Measurements from ENCODE around the gene NRXN2. TPM values are rescaled to one million over a fixed set of nuclear protein-coding genes. Genes with fewer than 3 reads are reported as not detected.
"Not testable (repeated sequence)": the region's sequence is repeated elsewhere in the genome, so short reads cannot be mapped to it uniquely, and the experiment has no call there.

Gene NRXN2
- total and polyA plus RNA-seq, 3 donors from 2014 or later = 32.6 to 46.8 (median 40.1) TPM

DNA sequence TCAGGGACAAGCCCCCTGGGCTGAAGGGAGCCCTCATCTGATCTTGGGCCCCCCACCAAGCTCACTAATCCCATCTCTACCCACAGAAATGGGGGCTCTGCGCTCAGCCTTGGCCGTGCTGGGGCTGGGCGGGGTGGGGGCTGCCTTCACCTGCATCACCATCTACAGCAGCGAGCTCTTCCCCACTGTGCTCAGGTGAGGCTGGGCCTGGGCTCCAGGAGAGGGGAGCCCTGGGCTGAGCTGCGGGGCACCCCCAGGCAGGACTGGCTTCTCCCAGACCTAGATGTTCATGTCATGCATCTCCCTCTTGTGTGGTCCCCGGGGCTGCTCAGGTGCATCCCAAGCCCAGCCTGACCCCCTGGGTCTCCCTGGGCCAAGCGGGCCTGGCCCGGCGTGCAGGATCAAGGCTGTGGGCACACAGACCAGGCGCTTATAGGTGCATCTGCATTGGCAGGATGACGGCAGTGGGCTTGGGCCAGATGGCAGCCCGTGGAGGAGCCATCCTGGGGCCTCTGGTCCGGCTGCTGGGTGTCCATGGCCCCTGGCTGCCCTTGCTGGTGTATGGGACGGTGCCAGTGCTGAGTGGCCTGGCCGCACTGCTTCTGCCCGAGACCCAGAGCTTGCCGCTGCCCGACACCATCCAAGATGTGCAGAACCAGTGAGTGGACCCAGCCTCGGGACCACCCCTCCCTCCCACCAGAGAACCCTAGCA, 122.6 kb downstream of the NRXN2 start:
- 87 to 100% methylated on average over 2 to 17 of the region's 19 CpGs for WGBS, 2 donors
- TF ChIP-seq POLR2A (IDR thresholded peaks at IDR 0.05) = no peak
- TF ChIP-seq, protein P1, sequence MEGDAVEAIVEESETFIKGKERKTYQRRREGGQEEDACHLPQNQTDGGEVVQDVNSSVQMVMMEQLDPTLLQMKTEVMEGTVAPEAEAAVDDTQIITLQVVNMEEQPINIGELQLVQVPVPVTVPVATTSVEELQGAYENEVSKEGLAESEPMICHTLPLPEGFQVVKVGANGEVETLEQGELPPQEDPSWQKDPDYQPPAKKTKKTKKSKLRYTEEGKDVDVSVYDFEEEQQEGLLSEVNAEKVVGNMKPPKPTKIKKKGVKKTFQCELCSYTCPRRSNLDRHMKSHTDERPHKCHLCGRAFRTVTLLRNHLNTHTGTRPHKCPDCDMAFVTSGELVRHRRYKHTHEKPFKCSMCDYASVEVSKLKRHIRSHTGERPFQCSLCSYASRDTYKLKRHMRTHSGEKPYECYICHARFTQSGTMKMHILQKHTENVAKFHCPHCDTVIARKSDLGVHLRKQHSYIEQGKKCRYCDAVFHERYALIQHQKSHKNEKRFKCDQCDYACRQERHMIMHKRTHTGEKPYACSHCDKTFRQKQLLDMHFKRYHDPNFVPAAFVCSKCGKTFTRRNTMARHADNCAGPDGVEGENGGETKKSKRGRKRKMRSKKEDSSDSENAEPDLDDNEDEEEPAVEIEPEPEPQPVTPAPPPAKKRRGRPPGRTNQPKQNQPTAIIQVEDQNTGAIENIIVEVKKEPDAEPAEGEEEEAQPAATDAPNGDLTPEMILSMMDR (IDR thresholded peaks at IDR 0.05) = no peak
- Histone ChIP-seq H3K9me3 (no peaks in the 10 kb centered on the region), H3K4me3 (no peak overlapping the region), H3K4me1 (no peaks in the 10 kb centered on the region), H3K27me3 (no peaks in the 10 kb centered on the region), H3K36me3 (ENCODE audit: low read depth, missing control alignments) (no peaks in the 10 kb centered on the region), H3K27ac (no peak overlapping the region)
- no peak for DNase-seq
- intact Hi-C loops (cut with DNase I; ENCODE audit: low total_unique reads) = no loop called here

DNA sequence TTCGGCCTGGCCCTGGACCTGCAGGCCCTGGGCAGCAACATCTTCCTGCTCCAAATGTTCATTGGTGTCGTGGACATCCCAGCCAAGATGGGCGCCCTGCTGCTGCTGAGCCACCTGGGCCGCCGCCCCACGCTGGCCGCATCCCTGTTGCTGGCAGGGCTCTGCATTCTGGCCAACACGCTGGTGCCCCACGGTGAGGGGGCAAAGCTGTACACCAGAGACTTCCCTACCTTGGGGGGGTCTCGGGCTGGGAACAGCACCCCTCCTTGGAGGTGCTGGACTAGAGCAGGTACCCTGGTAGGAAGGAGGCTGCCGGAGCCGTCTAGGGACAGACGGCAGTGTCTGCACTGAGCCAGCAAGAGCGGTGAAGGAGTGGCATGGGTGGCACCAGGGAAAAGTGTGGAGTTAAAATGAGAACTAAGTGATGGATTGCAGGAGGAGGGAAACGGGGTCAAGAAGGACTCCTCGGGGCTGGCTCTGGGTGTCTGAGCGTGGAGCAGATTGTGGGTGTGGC, 123.2 kb downstream of the NRXN2 start:
- DNase-seq = no peak
- WGBS, 2 donors = 87 to 88% methylated on average over 8 to 17 of the region's 17 CpGs
- intact Hi-C loops (cut with DNase I; ENCODE audit: low total_unique reads) = no loop called here
- no peaks in the 10 kb centered on the region for H3K9me3 ChIP-seq
- H3K36me3 ChIP-seq (ENCODE audit: low read depth, missing control alignments) = no peaks in the 10 kb centered on the region
- no peak for TF ChIP-seq POLR2A (IDR thresholded peaks at IDR 0.05)
- no peaks in the 10 kb centered on the region for H3K27me3 ChIP-seq
- H3K4me1 ChIP-seq = no peaks in the 10 kb centered on the region
- H3K4me3 ChIP-seq = no peak overlapping the region
- no peak overlapping the region for H3K27ac ChIP-seq

DNA sequence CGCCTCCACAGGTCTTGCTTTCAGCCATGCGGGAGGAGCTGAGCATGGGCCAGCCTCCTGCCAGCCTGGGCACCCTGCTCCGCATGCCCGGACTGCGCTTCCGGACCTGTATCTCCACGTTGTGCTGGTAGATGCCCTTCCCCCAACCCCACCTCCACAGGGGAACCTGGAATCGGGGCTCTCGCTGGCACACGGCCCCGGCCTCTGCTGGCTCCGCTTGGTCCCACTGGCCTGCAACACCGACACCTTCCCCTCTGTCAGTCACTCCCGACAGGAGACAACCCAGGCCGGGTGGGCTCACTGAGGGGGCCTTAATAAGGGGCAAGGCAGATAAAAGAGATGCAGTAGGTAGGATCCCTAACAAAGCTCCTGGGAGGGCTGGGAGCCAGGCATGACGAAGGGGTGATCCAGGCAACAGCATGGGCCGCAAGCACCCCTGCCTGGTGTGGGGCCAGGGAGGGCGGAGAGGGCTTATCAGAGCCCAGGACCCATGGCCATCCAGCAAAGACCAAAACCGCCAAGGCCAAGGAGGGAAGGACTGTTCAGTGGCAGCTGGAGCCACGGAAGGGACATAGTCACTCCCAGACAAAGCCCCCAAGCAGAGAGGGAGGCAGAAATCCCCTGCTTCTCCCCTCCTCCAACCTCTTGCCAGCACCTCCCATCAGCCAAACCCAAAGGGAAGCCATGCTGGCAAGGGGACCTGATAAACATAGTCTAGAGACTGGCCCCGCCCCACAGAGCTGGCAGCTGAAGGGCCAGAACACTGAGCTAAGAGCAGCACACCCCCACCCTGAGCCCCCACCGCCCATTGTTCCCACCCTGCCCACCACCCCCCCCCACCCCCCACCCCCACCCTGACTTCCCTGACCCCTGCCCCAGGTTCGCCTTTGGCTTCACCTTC, 124.0 kb downstream of the NRXN2 start:
- WGBS, 2 donors = 87 to 93% methylated on average over 3 to 23 of the region's 23 CpGs
- no peak for TF ChIP-seq POLR2A (IDR thresholded peaks at IDR 0.05)
- TF ChIP-seq, protein P1 (IDR thresholded peaks at IDR 0.05) = no peak
- Histone ChIP-seq H3K4me1 (no peaks in the 10 kb centered on the region), H3K9me3 (no peaks in the 10 kb centered on the region), H3K27ac (no peak overlapping the region), H3K27me3 (no peaks in the 10 kb centered on the region), H3K36me3 (ENCODE audit: low read depth, missing control alignments) (no peaks in the 10 kb centered on the region), H3K4me3 (no peak overlapping the region)
- intact Hi-C loops (cut with DNase I; ENCODE audit: low total_unique reads) = no loop called here
- no peak for DNase-seq

DNA sequence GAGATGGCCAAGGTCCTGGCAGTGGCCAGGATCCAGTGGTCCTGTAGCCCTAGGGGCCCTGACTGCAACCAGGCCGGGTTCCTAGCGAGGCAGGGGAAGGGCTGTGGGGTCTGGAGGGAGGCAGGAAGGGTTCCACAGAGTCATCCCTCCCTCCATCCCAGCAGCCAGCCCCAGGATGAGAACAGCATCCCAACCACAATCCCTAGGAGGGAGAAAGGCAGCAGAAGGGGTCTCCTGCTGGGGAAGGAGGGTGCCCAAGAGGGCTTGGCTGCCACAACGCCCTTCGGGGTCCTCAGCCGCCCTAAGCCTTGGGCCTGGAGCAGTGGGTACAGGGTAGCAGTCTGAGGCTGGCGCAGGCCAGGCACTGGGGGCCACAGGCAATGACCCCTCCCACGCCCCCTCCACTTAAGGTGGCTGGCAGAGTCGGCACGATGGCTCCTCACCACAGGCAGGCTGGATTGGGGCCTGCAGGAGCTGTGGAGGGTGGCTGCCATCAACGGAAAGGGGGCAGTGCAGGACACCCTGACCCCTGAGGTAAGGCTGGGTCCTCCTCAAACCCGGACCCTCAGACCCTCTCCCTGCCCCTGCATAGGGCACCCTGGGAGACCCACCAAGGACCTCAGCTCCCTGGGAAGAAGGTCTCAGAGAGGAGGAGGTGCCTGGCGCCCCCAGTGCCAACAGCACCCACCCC, 124.7 kb downstream of the NRXN2 start:
- Histone ChIP-seq H3K36me3 (ENCODE audit: low read depth, missing control alignments) (no peaks in the 10 kb centered on the region), H3K9me3 (no peaks in the 10 kb centered on the region), H3K4me1 (no peaks in the 10 kb centered on the region), H3K27me3 (no peaks in the 10 kb centered on the region), H3K27ac (no peak overlapping the region), H3K4me3 (no peak overlapping the region)
- 94 to 100% methylated on average over 1 to 12 of the region's 12 CpGs for WGBS, 2 donors
- DNase-seq = no peak
- TF ChIP-seq, protein P1 (IDR thresholded peaks at IDR 0.05) = no peak
- no peak for TF ChIP-seq POLR2A (IDR thresholded peaks at IDR 0.05)
- intact Hi-C loops (cut with DNase I; ENCODE audit: low total_unique reads) = no loop called here

DNA sequence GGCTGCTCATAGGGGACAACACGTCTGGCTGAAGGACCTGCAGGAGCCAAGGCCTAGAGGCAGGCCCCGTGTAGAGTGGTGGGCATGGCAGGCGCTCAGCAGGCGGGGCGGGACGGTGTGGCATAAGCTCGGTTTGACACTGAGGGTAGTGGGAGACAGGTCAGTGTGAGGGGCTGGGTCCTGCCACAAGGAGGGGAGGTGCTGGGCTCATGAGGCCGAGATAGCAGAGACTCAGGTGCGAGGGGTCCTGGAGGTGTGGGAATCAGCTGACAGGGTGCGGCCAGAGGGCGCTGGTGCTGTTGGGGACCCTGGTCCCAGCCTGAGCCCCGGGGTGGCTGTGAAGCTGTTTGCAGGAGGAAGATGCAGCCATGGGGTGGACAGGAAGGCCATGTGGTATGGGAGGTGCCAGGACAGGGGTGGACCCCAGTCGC, 125.3 kb downstream of the NRXN2 start:
- WGBS, 2 donors = 92% methylated on average over 12 to 13 of the region's 13 CpGs
- no peaks in the 10 kb centered on the region for H3K36me3 ChIP-seq (ENCODE audit: low read depth, missing control alignments)
- no peaks in the 10 kb centered on the region for H3K4me1 ChIP-seq
- no peak for DNase-seq
- no peaks in the 10 kb centered on the region for H3K27me3 ChIP-seq
- intact Hi-C loops (cut with DNase I; ENCODE audit: low total_unique reads) = no loop called here
- TF ChIP-seq, protein P1 (IDR thresholded peaks at IDR 0.05) = no peak
- TF ChIP-seq POLR2A (IDR thresholded peaks at IDR 0.05) = no peak
- H3K27ac ChIP-seq = no peak overlapping the region
- H3K4me3 ChIP-seq = no peak overlapping the region
- no peaks in the 10 kb centered on the region for H3K9me3 ChIP-seq

DNA sequence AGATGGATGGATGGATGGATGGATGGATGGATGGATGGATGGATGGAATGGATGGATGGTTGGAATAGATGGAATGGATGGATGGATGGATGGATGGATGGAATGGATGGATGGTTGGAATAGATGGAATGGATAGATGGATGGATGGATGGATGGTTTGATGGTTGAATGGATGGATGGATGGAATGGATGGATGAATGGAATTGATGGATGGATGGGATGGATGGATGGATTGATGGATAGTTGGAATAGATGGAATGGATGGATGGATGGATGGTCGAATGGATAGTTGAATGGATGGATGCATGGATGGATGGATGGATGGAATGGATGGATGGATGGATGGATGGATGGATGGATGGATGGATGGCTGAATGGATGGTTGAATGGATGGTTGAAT, 127.1 kb downstream of the NRXN2 start:
- WGBS, 2 donors = 55 to 65% methylated on average over 1 of the region's 1 CpG
- H3K4me1 ChIP-seq; intact Hi-C loops (cut with DNase I; ENCODE audit: low total_unique reads); H3K27me3 ChIP-seq; DNase-seq; H3K9me3 ChIP-seq; H3K36me3 ChIP-seq (ENCODE audit: low read depth, missing control alignments); H3K27ac ChIP-seq; H3K4me3 ChIP-seq: not testable (repeated sequence)
